Activated B cell treated with CpG ODN at 0.5 μM for 24 hours (primary cell): Measurements from ENCODE around the gene GPR146. TPM values are rescaled to one million over a fixed set of nuclear protein-coding genes. Genes with fewer than 3 reads are reported as not detected.

ENCODE experiments used
- ATAC-seq: fragments of 200-7000 bp; cut with Tn5 transposase; one replicate; pipeline ENCODE4 v1.10.0; 2021; ENCODE audit warnings: low read depth, mild to moderate bottlenecking, moderate library complexity
- CTCF ChIA-PET: fragments of 350-600 bp; sonication (Branson Sonifier 250); formaldehyde crosslinking; loops from one replicate; lab custom pipeline; 2021; ENCODE audit warnings: antibody characterized with exemption; lab: Charles Lee
- POLR2A ChIA-PET: fragments of 350-600 bp; sonication (Branson Sonifier 250); formaldehyde crosslinking; loops from one replicate; lab custom pipeline; 2021; ENCODE audit warnings: antibody characterized with exemption; lab: Charles Lee
- DNase-seq: peaks from one replicate; pipeline ENCODE4 v3.0.0; 2022
- H3K27ac Mint-ChIP-seq: one replicate; pipeline ENCODE4 v1.8.0; 2020; ENCODE audit warnings: mixed read lengths
- H3K27me3 Mint-ChIP-seq: one replicate; pipeline ENCODE4 v1.8.0; 2021; ENCODE audit warnings: mixed read lengths
- H3K36me3 Mint-ChIP-seq: one replicate; pipeline ENCODE4 v1.8.0; 2021; ENCODE audit warnings: low read depth, mixed read lengths
- H3K4me1 Mint-ChIP-seq: one replicate; pipeline ENCODE4 v1.8.0; 2021; ENCODE audit warnings: mixed read lengths
- H3K4me3 Mint-ChIP-seq: one replicate; pipeline ENCODE4 v1.8.0; 2020; ENCODE audit warnings: mild to moderate bottlenecking, mixed read lengths
- H3K9me3 Mint-ChIP-seq: one replicate; pipeline ENCODE4 v1.8.0; 2020; ENCODE audit warnings: mixed read lengths
- intact Hi-C: fragments of 100-400 bp; cut with micrococcal nuclease; formaldehyde crosslinking; loops from one replicate; pipeline ENCODE4 v1.15.1; 2024
- total RNA-seq: library from RNA; stranded (reverse); gene quantifications from 2 replicates; pipeline ENCODE4 v1.2.3, GENCODE V29; 2022
- TF ChIP-seq, protein P1 (sequence below): fragments of 200-600 bp; IDR thresholded peaks from one replicate; pipeline ENCODE4 v1.8.0; 2022; ENCODE audit warnings: antibody characterized with exemption, mild to moderate bottlenecking

GPR146 gene
- total RNA-seq, 1 donor from 2014 or later, result 6.9 TPM

DNA sequence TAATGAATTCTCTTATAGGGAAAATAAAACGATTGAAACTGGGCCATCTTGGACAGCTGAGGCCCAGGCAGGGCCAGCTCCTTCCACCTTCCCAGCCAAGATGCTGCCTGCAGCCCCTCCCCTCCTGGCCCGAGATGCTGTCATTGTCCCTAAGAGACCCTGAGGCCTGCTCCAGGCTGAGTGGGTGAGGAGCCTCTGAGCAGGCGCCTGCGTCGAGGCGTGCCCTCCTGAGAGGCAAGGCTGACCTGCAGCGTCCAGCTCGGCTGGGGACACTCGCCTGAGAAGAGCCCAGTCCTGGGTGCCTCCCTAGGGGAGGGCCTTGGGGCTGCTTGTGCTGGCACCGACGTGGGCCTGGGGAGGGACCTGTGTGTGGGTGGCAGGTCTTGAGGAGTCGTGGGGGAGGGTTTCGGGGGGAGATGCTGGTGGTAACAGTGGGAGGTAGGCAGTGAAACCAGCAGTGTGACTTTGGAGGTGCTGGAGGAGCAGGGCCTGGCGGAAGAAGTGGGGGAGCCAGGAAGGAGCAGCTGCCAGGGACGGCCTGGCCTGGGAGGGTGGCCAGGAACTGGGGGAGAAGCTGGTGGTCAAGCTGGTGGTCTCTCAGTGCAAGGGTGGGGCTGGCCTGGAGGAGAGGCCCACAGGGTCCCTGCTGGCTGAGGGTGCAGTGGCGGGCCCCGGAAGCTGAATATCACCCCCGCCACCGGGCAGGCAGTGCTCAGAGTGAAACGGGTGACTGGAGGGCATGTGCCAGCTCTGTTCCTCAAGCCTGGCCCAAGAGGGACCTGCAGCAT lies 7.9 kb downstream of the GPR146 start:
- intact Hi-C loops, result no loop called here
- no peak overlapping the region for H3K4me3 Mint-ChIP-seq
- no peaks in the 10 kb centered on the region for H3K36me3 Mint-ChIP-seq
- ChIA-PET POLR2A (no interaction called here), CTCF (interaction anchor here (2.6 kb wide), 1 partner anchor 59 kb away, joined by 7 read pairs; no protein-coding TSS in a partner anchor)
- TF ChIP-seq, protein P1, sequence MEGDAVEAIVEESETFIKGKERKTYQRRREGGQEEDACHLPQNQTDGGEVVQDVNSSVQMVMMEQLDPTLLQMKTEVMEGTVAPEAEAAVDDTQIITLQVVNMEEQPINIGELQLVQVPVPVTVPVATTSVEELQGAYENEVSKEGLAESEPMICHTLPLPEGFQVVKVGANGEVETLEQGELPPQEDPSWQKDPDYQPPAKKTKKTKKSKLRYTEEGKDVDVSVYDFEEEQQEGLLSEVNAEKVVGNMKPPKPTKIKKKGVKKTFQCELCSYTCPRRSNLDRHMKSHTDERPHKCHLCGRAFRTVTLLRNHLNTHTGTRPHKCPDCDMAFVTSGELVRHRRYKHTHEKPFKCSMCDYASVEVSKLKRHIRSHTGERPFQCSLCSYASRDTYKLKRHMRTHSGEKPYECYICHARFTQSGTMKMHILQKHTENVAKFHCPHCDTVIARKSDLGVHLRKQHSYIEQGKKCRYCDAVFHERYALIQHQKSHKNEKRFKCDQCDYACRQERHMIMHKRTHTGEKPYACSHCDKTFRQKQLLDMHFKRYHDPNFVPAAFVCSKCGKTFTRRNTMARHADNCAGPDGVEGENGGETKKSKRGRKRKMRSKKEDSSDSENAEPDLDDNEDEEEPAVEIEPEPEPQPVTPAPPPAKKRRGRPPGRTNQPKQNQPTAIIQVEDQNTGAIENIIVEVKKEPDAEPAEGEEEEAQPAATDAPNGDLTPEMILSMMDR, result no peak
- DNase-seq (no peak), ATAC-seq (no peak)
- H3K4me1 Mint-ChIP-seq, result peaks cover 29% of the 10 kb centered on the region
- H3K27me3 Mint-ChIP-seq, result peaks cover 6% of the 10 kb centered on the region
- H3K9me3 Mint-ChIP-seq, result no peaks in the 10 kb centered on the region
- no peak overlapping the region for H3K27ac Mint-ChIP-seq

DNA sequence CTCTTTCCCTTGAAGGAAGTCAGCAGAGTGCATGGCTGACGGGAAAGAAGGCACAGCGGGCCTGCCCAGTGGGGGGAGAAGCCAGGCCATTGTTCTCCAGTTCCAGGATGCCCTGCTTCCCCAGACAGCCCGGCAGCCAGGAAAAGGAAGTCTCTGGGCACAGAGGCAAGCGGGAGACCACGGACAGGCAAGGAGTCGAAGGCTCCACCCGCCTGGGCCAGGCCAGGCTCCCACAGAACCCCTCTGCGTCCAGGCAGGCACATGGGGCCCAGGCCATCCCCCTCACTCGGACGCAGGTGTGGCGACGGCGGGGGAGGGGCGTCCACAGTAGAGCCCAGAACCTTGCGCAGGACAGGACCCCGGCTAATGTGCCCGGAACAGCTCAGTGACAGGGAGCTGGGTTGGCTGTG lies 8.7 kb downstream of the GPR146 start:
- H3K27ac Mint-ChIP-seq, result no peak overlapping the region
- ChIA-PET CTCF (interaction anchor here (1.2 to 2.6 kb wide), 2 partner anchors 9 to 60 kb away, joined by 5 to 7 read pairs; partner anchors contain the start of gene GPR146), POLR2A (no interaction called here)
- no peak overlapping the region for H3K4me3 Mint-ChIP-seq
- DNase-seq (no peak), ATAC-seq (no peak)
- H3K27me3 Mint-ChIP-seq, result peaks cover 6% of the 10 kb centered on the region
- intact Hi-C loops, result no loop called here
- TF ChIP-seq, protein P1, result no peak
- no peaks in the 10 kb centered on the region for H3K36me3 Mint-ChIP-seq
- no peaks in the 10 kb centered on the region for H3K9me3 Mint-ChIP-seq
- peaks cover 26% of the 10 kb centered on the region for H3K4me1 Mint-ChIP-seq

DNA sequence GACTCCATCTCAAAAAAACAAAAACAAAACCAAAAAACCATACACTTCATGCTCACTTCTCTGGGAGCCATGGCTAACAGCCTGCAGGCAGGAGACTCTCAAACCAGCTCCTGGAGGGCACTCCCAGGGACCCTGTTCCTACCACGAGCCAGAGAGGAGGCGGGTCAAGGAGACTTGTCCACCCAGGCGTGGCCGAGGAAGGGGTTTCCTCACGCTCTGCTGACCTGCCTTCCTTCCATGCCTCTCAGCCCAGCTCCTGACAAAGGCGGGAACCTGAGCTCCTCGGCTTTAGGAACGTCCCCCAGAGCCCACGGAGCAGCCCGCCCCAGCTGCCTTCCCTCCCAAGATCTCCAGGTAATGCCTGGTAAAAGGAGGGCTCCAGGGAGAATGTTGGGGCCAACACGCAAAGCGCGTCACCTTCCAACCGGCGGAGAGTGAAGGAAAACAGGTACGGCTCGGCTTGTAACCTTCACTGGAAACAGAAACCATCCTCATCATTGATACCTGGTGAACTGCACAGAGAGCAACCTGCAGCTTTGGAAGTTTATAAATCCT lies 9.5 kb downstream of the GPR146 start:
- TF ChIP-seq, protein P1, result no peak
- no peak overlapping the region for H3K27ac Mint-ChIP-seq
- H3K9me3 Mint-ChIP-seq, result no peaks in the 10 kb centered on the region
- ATAC-seq, result no peak
- intact Hi-C loops, result no loop called here
- ChIA-PET CTCF (interaction anchor here (1.2 to 2.3 kb wide), 2 partner anchors 9 to 61 kb away, joined by 5 to 12 read pairs; partner anchors contain the start of gene GPR146), POLR2A (no interaction called here)
- DNase-seq, result no peak
- H3K4me3 Mint-ChIP-seq, result no peak overlapping the region
- peaks cover 9% of the 10 kb centered on the region for H3K27me3 Mint-ChIP-seq
- peaks cover 26% of the 10 kb centered on the region for H3K4me1 Mint-ChIP-seq
- H3K36me3 Mint-ChIP-seq, result peaks cover 3% of the 10 kb centered on the region

DNA sequence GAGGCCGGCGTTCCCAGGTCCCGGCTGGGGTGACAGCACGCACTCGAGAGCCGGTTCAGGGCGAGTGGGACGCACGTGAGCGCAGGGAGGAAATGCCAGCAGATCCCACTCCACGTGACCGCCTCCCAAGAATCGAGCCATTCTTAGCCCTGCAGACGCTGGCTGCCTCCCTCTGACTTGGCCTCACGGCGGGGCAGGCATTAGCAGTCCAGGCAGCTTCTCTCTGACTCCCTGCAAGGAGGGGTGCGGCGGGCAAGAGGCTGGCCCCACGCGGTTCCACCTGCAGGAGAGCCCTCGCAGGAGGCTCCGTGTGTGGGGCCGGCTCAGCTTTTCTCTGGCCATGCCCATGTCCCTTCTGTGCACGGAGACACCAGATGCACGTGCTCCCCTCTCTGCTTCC lies 10.1 kb downstream of the GPR146 start:
- Mint-ChIP-seq H3K27me3 (peaks cover 9% of the 10 kb centered on the region), H3K4me3 (no peak overlapping the region), H3K36me3 (peaks cover 3% of the 10 kb centered on the region), H3K4me1 (peaks cover 27% of the 10 kb centered on the region), H3K9me3 (no peaks in the 10 kb centered on the region), H3K27ac (no peak overlapping the region)
- ChIA-PET POLR2A (interaction anchor here (1.3 kb wide), 1 partner anchor 30 kb away, joined by 4 read pairs; no protein-coding TSS in a partner anchor), CTCF (interaction anchor here (1.2 to 2.3 kb wide), 2 partner anchors 10 to 61 kb away, joined by 5 to 12 read pairs; partner anchors contain the start of gene GPR146)
- intact Hi-C loops, result no loop called here
- DNase-seq, result no peak
- TF ChIP-seq, protein P1, result no peak
- no peak for ATAC-seq
